ENCODE measurements around the gene FUZ.
"Not testable (repeated sequence)": the region's sequence is repeated elsewhere in the genome, so short reads cannot be mapped to it uniquely, and the experiment has no call there.

Gene FUZ

DNA sequence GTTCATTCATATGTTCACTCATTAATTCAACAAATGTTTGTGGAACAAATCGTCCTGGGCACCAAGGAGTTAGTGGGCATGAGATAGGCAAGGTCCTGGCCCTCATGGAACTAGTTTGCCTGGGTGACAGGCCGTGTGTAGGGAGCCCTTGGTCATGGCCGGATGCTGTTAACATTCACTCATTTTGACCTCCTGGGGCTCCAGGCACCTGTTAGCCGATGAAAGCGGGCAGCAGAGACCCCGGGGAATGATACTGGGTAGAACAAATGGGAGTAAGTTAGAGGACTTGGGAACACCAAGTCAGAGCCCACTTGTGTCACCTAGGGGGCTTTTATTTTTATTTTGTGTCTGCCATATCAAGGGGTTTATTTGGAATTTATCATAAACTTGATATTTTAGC, 11.6 kb upstream of the FUZ start:
- H3F3A ChIP-seq (ENCODE audit: control insufficient read depth, insufficient read depth), result peaks cover 5% of the 10 kb centered on the region
- H3K4me1 ChIP-seq (ENCODE audit: control insufficient read depth, low read length), result peaks cover 59% of the 10 kb centered on the region
- H3K36me3 ChIP-seq (ENCODE audit: control insufficient read depth, low read length), result peaks cover 82% of the 10 kb centered on the region
- peak overlapping the region; percentile 66 for H3K4me3 ChIP-seq (ENCODE audit: low read length)
- peak overlapping the region; percentile 94 for H3K27ac ChIP-seq (ENCODE audit: low read depth, low read length)
- H4K20me1 ChIP-seq (ENCODE audit: control insufficient read depth, insufficient read depth, low read depth, low read length), result no peaks in the 10 kb centered on the region
- no peaks in the 10 kb centered on the region for H3K9me2 ChIP-seq (replicated peaks; ENCODE audit: control insufficient read depth, low read length)
- TF ChIP-seq CTCF (IDR thresholded peaks at IDR 0.05; ENCODE audit: low read depth, low read length, poor library complexity, severe bottlenecking) (no peak), EZH2phosphoT487 (IDR thresholded peaks at IDR 0.05; ENCODE audit: borderline replicate concordance, low read length) (no peak)
- no peaks in the 10 kb centered on the region for H3K9me3 ChIP-seq (ENCODE audit: control insufficient read depth, insufficient read depth, low read length)
- H3K79me2 ChIP-seq (ENCODE audit: control insufficient read depth, low read length), result peaks cover 87% of the 10 kb centered on the region
- no peaks in the 10 kb centered on the region for H3K27me3 ChIP-seq (ENCODE audit: control insufficient read depth, low read length)
- H3K4me2 ChIP-seq (ENCODE audit: low read length), result peak overlapping the region; percentile 90

DNA sequence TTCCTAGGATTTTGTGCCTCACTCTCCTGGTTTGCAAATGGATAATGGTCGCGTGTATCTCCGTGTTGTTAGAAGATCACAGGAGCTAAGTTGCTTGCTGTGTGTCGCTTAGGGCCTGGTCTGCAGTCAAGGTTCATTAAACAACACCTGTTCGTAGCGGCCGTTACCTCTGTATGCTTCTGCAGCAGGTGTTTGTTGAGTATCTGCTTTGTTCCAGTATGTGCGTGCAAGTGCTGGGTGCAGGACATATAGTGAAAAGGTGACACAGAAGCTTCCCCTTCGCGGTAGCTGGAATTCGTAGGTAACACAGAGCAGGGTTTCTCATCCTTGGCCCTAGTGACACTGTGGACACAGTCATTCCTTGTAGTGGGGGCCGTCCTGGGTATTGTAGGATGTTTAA, 10.4 kb upstream of the FUZ start:
- TF ChIP-seq CTCF (IDR thresholded peaks at IDR 0.05; ENCODE audit: low read depth, low read length, poor library complexity, severe bottlenecking), result no peak
- TF ChIP-seq EZH2phosphoT487 (IDR thresholded peaks at IDR 0.05; ENCODE audit: borderline replicate concordance, low read length), result no peak
- no peaks in the 10 kb centered on the region for H3K9me3 ChIP-seq (ENCODE audit: control insufficient read depth, insufficient read depth, low read length)
- peak overlapping the region; percentile 94 for H3K27ac ChIP-seq (ENCODE audit: low read depth, low read length)
- no peaks in the 10 kb centered on the region for H3K9me2 ChIP-seq (replicated peaks; ENCODE audit: control insufficient read depth, low read length)
- H3K4me2 ChIP-seq (ENCODE audit: low read length), result peak overlapping the region; percentile 90
- H3K27me3 ChIP-seq (ENCODE audit: control insufficient read depth, low read length), result no peaks in the 10 kb centered on the region
- peaks cover 65% of the 10 kb centered on the region for H3K4me1 ChIP-seq (ENCODE audit: control insufficient read depth, low read length)
- peaks cover 89% of the 10 kb centered on the region for H3K79me2 ChIP-seq (ENCODE audit: control insufficient read depth, low read length)
- H3K4me3 ChIP-seq (ENCODE audit: low read length), result peak overlapping the region; percentile 66
- peaks cover 5% of the 10 kb centered on the region for H3F3A ChIP-seq (ENCODE audit: control insufficient read depth, insufficient read depth)
- H4K20me1 ChIP-seq (ENCODE audit: control insufficient read depth, insufficient read depth, low read depth, low read length), result no peaks in the 10 kb centered on the region
- peaks cover 78% of the 10 kb centered on the region for H3K36me3 ChIP-seq (ENCODE audit: control insufficient read depth, low read length)

DNA sequence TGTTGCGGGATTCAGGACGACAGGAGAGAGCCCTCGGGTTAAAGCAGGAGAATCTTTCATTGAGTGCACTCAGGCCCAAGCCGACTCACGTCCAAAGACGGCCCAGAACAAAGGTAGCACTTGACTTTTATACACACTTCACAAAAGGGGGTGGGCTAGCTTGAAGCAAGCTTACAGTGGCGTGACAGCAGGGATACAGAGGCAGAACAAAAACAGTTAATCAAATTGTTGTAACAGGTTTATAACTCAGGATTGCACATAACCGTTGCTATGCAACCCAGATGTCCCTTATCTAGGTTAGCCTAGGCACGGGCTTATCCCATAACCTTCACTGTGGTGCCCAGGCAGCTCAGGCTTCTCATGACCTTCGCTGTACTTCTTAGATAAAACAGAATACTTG, 7.0 kb upstream of the FUZ start:
- H3K79me2 ChIP-seq (ENCODE audit: control insufficient read depth, low read length), result peaks cover 63% of the 10 kb centered on the region
- peaks cover 56% of the 10 kb centered on the region for H3K36me3 ChIP-seq (ENCODE audit: control insufficient read depth, low read length)

DNA sequence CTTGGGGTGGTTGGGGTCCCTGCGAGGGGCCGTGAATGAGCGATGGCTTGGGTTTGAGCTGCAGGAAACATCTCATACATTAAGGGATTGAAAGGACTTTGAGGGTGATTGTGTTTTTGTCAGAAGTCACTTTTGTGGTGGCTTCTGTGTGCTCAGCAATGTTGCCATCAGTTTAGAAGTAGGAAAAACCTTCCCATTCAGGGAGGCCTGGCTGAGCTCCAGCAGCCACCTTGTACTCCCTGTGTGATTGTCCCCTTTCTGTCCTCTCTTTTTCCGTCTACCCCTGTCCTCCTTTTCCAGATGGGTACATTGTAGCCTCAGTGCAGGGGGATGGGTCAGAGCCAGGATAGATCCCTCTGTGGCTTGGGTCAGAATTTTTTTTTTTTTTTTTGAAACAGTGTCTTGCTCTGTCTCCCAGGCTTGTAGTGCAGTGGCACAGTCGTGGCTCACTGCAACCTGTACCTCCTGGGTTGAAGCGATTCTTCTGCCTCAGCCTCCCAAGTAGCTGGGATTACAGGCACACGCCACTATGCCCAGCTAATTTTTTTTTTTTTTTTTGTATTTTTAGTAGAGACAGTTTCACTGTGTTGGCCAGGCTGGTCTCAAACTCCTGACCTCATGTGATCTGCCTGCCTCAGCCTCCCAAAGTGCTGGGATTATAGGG, 6.5 kb upstream of the FUZ start:
- peak overlapping the region; percentile 75 for H3K27ac ChIP-seq (ENCODE audit: low read depth, low read length)
- peaks cover 58% of the 10 kb centered on the region for H3K79me2 ChIP-seq (ENCODE audit: control insufficient read depth, low read length)
- peak overlapping the region; percentile 80 for H3K4me2 ChIP-seq (ENCODE audit: low read length)
- H3K36me3 ChIP-seq (ENCODE audit: control insufficient read depth, low read length), result peaks cover 51% of the 10 kb centered on the region
- H3K9me2 ChIP-seq (replicated peaks; ENCODE audit: control insufficient read depth, low read length); H3K27me3 ChIP-seq (ENCODE audit: control insufficient read depth, low read length); H3K9me3 ChIP-seq (ENCODE audit: control insufficient read depth, insufficient read depth, low read length); H4K20me1 ChIP-seq (ENCODE audit: control insufficient read depth, insufficient read depth, low read depth, low read length): not testable (repeated sequence)
- H3F3A ChIP-seq (ENCODE audit: control insufficient read depth, insufficient read depth), result peaks cover 13% of the 10 kb centered on the region
- peak overlapping the region; percentile 98 for H3K4me3 ChIP-seq (ENCODE audit: low read length)
- H3K4me1 ChIP-seq (ENCODE audit: control insufficient read depth, low read length), result peaks cover 61% of the 10 kb centered on the region

More for the DNA sequence above, 7.0 kb upstream of the FUZ start:
- no peak for TF ChIP-seq CTCF (IDR thresholded peaks at IDR 0.05; ENCODE audit: low read depth, low read length, poor library complexity, severe bottlenecking)
- TF ChIP-seq EZH2phosphoT487 (IDR thresholded peaks at IDR 0.05; ENCODE audit: borderline replicate concordance, low read length), result no peak
- H3F3A ChIP-seq (ENCODE audit: control insufficient read depth, insufficient read depth), result peaks cover 11% of the 10 kb centered on the region
- H3K27ac ChIP-seq (ENCODE audit: low read depth, low read length), result peak overlapping the region; percentile 75
- no peaks in the 10 kb centered on the region for H3K9me2 ChIP-seq (replicated peaks; ENCODE audit: control insufficient read depth, low read length)
- H4K20me1 ChIP-seq (ENCODE audit: control insufficient read depth, insufficient read depth, low read depth, low read length), result no peaks in the 10 kb centered on the region
- H3K9me3 ChIP-seq (ENCODE audit: control insufficient read depth, insufficient read depth, low read length), result no peaks in the 10 kb centered on the region
- peak overlapping the region; percentile 16; the same call in 1 of the 2 replicates for H3K4me3 ChIP-seq (ENCODE audit: low read length)
- peaks cover 66% of the 10 kb centered on the region for H3K4me1 ChIP-seq (ENCODE audit: control insufficient read depth, low read length)
- no peaks in the 10 kb centered on the region for H3K27me3 ChIP-seq (ENCODE audit: control insufficient read depth, low read length)
- peak overlapping the region; percentile 80 for H3K4me2 ChIP-seq (ENCODE audit: low read length)

Data from DOHH2 (cell line).